ENCODE results near the gene GUCA2A. TPM values are rescaled to one million over a fixed set of nuclear protein-coding genes. Genes with fewer than 3 reads are reported as not detected.
A peak's percentile ranks its signal among the peaks of the same experiment; 100 is the strongest.

GUCA2A gene
- total and polyA plus RNA-seq, 9 of the 15 experiments (the other 6 are each of a cell fraction or from before 2014, with no cell fraction given), result not detected

- peak; percentile 58 for TF ChIP-seq NFIC (IDR thresholded peaks at IDR 0.05)
Observed at GRCh38 chr1:42158189-42158588, 6.4 kb downstream of the GUCA2A start (continued).

GRCh38 chr1:42157667-42158066 lies 6.9 kb downstream of the GUCA2A start:
- H3K36me3 ChIP-seq (ENCODE audit: control insufficient read depth, insufficient read depth, low read length), result no peaks in the 10 kb centered on the region
- peak in 1 of 2 experiments; percentile 55; a peak in 2 of 4 replicates for TF ChIP-seq RAD21 (CRISPR knock-in tag; conservative IDR thresholded peaks at IDR 0.05 in 1 of 2, IDR thresholded peaks at IDR 0.05 in 1 of 2)
- TF ChIP-seq CTCF (IDR thresholded peaks at IDR 0.05 in 2 of 3, conservative IDR thresholded peaks at IDR 0.05 in 1 of 3; ENCODE audit: insufficient read depth in 2 of 3, low read depth in 1 of 3, low read length in 3 of 3), result peak; percentile 25 to 40 (median 35); a peak in 4 of 6 replicates
- TF ChIP-seq EP300 (IDR thresholded peaks at IDR 0.05; ENCODE audit: low read length), result no peak
- 0 out of 4 replicates have a peak overlapping the region, but pooled peaks of 1 of the 2 experiments have one; percentile 4 for H3K9ac ChIP-seq (ENCODE audit: insufficient read depth in 1 of 2, low read depth in 2 of 2, low read length in 2 of 2)
- H3K4me3 ChIP-seq, result no peak overlapping the region
- H3K79me2 ChIP-seq (ENCODE audit: control insufficient read depth, insufficient read depth, low read length), result no peaks in the 10 kb centered on the region
- no peaks in the 10 kb centered on the region for H3K9me1 ChIP-seq (ENCODE audit: control insufficient read depth, insufficient read depth, low read length)
- intact Hi-C loops (cut with micrococcal nuclease), result no loop called here
- no peaks in the 10 kb centered on the region; the same call in none of the 2 replicates for H4K20me1 ChIP-seq (replicated peaks; ENCODE audit: control insufficient read depth, insufficient read depth, low read length)
- ChIA-PET POLR2A (no interaction called here), CTCF (ENCODE audit: low intra/inter-chr PET ratio) (no interaction called here)
- FAIRE-seq (no peak), ATAC-seq (peak; percentile 67), DNase-seq (ENCODE audit: extremely low read depth in 1 of 4, low spot score in 3 of 4) (peak in 1 of 4 experiments; percentile 23)
- H2AFZ ChIP-seq (ENCODE audit: low read depth, low read length), result no peak overlapping the region
- peaks cover 0 to 5% of the 10 kb centered on the region in 2 experiments; a peak in 1 of 5 replicates for H3K4me1 ChIP-seq (replicated peaks in 1 of 2; ENCODE audit: control insufficient read depth in 2 of 2, insufficient read depth in 2 of 2, low read length in 2 of 2)
- 3% methylated on average over 7 of the region's 7 CpGs for WGBS (ENCODE audit: insufficient coverage, low coverage, missing lambda C conversion rate)
- H3K4me2 ChIP-seq (ENCODE audit: insufficient read depth, low read length), result no peak overlapping the region
- no peak overlapping the region for H3K27ac ChIP-seq (ENCODE audit: extremely low read depth, low read depth, low read length)
- H3K27me3 ChIP-seq (ENCODE audit: control insufficient read depth in 2 of 2, insufficient read depth in 2 of 2, low read length in 2 of 2), result peaks cover 30 to 54% of the 10 kb centered on the region in 2 experiments; a peak in 4 of 5 replicates
- no TSS peak for BruUV-seq (replicated peaks)
- no peaks in the 10 kb centered on the region for H3K9me3 ChIP-seq (replicated peaks; ENCODE audit: control insufficient read depth, insufficient read depth, low read depth, low read length)
- in situ Hi-C loops (cut with MboI), result no loop called here

All from K562 (cell line).